Cardiac fibroblast (primary cell): Measurements from ENCODE around the gene MYO9A.

Source experiments
- DNase-seq, 2 donors: peaks; one replicate each; pipeline versions ENCODE4 v3.0.0 to v3.0.0-alpha.2; 2010; ENCODE audit warnings: low read depth in 2 of 2
- H3K4me3 ChIP-seq, 2 donors: replicated peaks in 1 of 2; 1 replicate in 1 of 2; 2 replicates in 1 of 2; pipeline ENCODE4 v1.5.1; 2011; ENCODE audit warnings: low read depth in 2 of 2, low read length in 2 of 2, mild to moderate bottlenecking in 2 of 2, moderate library complexity in 1 of 2
- TF ChIP-seq, protein P1 (sequence below): IDR thresholded peaks from one replicate; pipeline ENCODE4 v1.5.1; 2011; ENCODE audit warnings: low read depth, mild to moderate bottlenecking, low read length, inconsistent platforms

MYO9A gene

DNA sequence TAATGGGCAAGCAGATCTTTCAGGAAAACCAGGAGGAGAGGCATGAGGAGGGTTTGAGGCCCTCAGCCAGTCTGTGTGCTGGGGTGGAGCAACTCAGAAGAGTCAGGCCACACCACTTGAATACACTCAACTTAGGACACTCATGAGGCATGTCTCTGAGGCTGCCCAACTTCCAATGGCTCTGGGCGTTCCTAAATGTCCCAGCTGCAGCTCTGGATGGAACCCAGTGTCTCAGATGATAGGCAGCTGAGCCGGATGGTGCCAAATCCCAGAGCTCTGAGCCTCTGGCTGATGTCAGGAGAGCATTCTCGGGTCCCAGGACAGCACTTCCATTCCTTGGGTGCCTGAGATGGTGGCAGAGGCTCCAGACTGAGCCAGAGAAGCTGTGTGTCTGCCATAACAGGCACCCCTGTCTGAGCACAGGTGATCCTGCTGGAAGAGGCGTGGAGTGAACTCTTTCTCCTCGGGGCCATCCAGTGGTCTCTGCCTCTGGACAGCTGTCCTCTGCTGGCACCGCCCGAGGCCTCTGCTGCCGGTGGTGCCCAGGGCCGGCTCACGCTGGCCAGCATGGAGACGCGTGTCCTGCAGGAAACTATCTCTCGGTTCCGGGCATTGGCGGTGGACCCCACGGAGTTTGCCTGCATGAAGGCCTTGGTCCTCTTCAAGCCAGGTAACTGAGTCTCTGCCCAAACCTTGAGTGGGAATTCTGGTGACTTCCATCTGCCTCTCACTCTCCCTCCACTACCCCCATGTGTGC lies 304.8 kb downstream of the MYO9A start:
- no peak for DNase-seq
- TF ChIP-seq, protein P1, sequence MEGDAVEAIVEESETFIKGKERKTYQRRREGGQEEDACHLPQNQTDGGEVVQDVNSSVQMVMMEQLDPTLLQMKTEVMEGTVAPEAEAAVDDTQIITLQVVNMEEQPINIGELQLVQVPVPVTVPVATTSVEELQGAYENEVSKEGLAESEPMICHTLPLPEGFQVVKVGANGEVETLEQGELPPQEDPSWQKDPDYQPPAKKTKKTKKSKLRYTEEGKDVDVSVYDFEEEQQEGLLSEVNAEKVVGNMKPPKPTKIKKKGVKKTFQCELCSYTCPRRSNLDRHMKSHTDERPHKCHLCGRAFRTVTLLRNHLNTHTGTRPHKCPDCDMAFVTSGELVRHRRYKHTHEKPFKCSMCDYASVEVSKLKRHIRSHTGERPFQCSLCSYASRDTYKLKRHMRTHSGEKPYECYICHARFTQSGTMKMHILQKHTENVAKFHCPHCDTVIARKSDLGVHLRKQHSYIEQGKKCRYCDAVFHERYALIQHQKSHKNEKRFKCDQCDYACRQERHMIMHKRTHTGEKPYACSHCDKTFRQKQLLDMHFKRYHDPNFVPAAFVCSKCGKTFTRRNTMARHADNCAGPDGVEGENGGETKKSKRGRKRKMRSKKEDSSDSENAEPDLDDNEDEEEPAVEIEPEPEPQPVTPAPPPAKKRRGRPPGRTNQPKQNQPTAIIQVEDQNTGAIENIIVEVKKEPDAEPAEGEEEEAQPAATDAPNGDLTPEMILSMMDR = no peak
- H3K4me3 ChIP-seq = no peak overlapping the region

DNA sequence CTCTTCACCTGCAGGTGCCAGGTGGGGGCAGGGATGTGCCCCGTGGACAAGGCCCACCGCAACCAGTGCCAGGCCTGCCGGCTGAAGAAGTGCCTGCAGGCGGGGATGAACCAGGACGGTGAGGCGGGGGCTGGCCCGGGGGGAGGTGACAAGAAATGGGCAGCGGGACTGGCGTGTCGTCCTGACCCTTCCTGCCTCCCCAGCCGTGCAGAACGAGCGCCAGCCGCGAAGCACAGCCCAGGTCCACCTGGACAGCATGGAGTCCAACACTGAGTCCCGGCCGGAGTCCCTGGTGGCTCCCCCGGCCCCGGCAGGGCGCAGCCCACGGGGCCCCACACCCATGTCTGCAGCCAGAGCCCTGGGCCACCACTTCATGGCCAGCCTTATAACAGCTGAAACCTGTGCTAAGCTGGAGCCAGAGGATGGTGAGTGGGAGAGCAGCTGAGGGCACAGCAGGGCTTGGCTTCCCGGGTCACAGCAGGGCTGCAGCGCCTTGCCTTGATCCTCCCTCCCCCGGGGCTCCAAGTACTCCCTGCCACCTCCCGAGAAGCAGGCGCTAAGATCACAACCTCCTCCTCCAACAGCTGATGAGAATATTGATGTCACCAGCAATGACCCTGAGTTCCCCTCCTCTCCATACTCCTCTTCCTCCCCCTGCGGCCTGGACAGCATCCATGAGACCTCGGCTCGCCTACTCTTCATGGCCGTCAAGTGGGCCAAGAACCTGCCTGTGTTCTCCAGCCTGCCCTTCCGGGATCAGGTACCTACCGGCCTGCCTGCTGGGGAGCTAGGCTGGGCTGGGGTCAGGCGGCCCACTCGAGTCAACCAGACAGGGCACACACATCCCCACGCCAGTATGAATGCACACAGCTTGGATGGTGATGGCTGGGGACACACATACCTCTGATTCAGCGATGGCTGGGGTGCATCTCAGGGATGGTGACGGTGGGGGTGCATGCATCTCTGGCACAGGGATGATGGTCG lies 305.9 kb downstream of the MYO9A start:
- no peak for DNase-seq
- no peak overlapping the region for H3K4me3 ChIP-seq
- TF ChIP-seq, protein P1 = no peak

DNA sequence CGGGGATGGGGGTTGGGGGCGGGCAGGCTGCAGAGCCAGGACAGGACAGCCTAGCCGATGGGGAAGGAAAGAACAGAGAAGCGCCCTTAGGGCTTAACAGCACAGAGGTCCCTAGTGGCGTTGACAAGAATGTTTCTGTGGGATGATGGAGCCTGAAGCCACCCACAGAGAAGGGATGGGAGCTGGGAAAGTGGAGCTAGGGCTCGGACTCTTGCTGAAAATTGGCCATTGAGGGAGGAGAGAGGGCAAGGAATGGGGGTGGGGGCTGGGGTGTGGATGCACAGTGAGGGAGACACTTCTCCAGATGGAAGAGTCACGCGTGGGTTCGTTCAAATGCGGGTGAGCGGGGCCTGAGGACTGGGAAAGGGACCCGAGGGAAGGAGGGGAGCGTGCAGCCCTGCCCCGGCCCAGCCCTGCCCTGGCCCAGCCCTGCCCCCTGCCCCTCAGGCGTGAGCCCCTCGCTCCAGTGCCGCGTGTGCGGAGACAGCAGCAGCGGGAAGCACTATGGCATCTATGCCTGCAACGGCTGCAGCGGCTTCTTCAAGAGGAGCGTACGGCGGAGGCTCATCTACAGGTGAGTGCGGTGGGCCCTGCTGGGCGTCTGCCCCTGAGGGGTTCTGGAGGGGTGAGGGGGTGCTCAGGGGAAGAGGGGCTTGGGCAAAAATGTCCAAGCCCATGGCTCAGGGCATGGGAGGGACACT lies 306.8 kb downstream of the MYO9A start:
- TF ChIP-seq, protein P1 = no peak
- no peak for DNase-seq
- no peak overlapping the region for H3K4me3 ChIP-seq

DNA sequence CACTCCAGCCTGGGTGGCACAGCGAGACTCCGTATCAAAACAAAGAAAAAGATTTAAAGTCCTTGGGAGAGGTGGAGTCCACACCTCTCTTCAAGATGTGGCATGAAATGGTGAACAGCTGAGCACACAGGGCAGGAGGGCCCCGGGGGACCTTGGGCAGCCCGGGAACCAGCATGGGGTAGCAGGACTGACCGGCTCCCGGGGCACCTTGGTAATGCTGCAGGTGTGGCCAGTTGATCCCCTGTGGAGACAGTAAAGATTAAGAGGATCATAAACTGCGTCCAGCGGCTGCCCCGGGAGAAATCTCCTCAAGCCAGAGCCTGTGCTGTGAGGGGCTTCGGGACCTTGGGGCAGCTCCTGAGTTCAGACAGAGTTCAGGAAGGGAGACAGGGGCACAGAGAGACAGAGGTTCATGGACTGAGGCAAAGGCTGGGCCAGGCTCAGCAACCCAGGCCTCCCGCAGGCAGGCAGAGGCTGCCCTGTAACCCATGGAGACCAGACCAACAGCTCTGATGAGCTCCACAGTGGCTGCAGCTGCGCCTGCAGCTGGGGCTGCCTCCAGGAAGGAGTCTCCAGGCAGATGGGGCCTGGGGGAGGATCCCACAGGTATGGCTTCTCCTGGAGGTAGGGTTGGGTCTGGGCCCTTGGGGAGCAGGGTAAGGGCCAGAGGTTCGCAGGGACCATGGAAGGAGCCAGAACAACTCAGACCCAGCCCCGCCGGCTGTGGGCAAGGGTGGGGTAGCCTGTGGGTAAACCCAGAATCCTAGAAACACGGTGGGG lies 307.5 kb downstream of the MYO9A start, which contains the start of gene NR2E3:
Gene NR2E3 (plus strand): TSS at position 299 of the 780 bp plus-strand sequence. CDS start 190 bp downstream, at position 489.
- no peak within 1 kb of the TSS for H3K4me3 ChIP-seq
- DNase-seq = no peak
- TF ChIP-seq, protein P1 = no peak

DNA sequence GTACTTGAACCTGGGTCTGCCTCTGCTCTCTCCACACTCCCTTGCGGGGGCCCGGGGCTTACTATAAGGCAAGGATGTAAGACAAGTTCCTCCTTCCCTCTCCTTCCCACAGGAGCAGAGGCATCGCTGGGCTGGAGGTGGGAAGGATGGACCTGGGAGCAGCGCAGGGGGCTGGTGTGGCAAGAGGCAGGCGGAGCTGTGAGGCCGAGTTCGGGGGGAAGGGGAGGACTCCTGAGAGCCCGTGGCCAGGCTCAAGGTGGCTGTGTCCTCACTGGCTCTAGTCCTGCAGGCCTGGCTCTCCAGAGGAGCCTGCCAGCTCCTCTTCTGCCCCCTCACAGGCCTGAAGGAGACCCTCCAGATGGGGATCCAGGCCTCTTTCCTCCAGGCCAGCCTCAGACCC lies 308.6 kb downstream of the MYO9A start:
- H3K4me3 ChIP-seq = no peak overlapping the region
- TF ChIP-seq, protein P1 = no peak
- no peak for DNase-seq
